ENCODE results near the gene HNRNPAB.

DNA sequence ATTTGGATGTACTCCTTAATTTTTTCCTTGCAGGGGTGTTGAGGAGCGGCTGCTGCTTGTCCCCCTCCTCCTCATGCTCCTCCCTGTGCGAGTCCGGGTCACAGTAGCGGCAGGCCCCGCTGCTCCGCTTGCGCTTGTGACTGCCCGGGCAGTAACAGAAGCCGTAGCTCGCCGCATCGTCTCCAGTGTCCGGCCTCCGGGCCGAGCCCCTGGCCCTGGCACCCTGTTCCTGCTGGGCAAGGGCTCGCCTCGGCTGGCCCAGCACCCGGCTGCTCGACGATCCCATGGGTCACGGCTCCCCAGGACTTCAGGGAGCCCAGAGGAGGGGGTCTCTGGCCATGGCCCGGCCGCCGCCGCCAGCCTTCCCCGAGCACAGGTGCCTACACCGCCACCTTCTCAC, 17.3 kb upstream of the HNRNPAB start, which contains the start of gene GMCL2:
- no peak for TF ChIP-seq EZH2phosphoT487 (IDR thresholded peaks at IDR 0.05; ENCODE audit: low read length)
- TF ChIP-seq, protein P1, sequence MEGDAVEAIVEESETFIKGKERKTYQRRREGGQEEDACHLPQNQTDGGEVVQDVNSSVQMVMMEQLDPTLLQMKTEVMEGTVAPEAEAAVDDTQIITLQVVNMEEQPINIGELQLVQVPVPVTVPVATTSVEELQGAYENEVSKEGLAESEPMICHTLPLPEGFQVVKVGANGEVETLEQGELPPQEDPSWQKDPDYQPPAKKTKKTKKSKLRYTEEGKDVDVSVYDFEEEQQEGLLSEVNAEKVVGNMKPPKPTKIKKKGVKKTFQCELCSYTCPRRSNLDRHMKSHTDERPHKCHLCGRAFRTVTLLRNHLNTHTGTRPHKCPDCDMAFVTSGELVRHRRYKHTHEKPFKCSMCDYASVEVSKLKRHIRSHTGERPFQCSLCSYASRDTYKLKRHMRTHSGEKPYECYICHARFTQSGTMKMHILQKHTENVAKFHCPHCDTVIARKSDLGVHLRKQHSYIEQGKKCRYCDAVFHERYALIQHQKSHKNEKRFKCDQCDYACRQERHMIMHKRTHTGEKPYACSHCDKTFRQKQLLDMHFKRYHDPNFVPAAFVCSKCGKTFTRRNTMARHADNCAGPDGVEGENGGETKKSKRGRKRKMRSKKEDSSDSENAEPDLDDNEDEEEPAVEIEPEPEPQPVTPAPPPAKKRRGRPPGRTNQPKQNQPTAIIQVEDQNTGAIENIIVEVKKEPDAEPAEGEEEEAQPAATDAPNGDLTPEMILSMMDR (IDR thresholded peaks at IDR 0.05; ENCODE audit: low read length): no peak
